ENCODE results near the gene PDGFRA.

Gene PDGFRA

GRCh38 chr4:54228961-54229501, at the start of gene PDGFRA:
Gene PDGFRA, plus strand, starts transcription at chr4:54229293. Its CDS starts 29,476 bp downstream, at chr4:54258769.
- TF ChIP-seq CTCF (IDR thresholded peaks at IDR 0.05): no peak
- Histone ChIP-seq H3K4me1 (no peaks in the 10 kb centered on the region), H3K4me3 (ENCODE audit: low read depth, low read length) (no peak within 1 kb of the TSS), H3K27ac (peak within 1 kb of the TSS; percentile 49), H3K4me2 (ENCODE audit: low read length) (peak within 1 kb of the TSS; percentile 42), H3K9ac (no peak within 1 kb of the TSS), H2AFZ (no peak within 1 kb of the TSS), H3K79me2 (no peaks in the 10 kb centered on the region), H3K36me3 (ENCODE audit: control insufficient read depth, insufficient read depth, low read length) (no peaks in the 10 kb centered on the region), H3K9me3 (ENCODE audit: control insufficient read depth, low read length) (no peaks in the 10 kb centered on the region), H3K27me3 (ENCODE audit: control insufficient read depth, insufficient read depth, low read length) (peaks cover 14% of the 10 kb centered on the region)

- Histone ChIP-seq H3K27ac (no peak overlapping the region), H3K4me2 (ENCODE audit: low read length) (no peak overlapping the region), H3K79me2 (no peaks in the 10 kb centered on the region), H3K27me3 (ENCODE audit: control insufficient read depth, insufficient read depth, low read length) (no peaks in the 10 kb centered on the region), H3K4me3 (ENCODE audit: low read depth, low read length) (no peak overlapping the region), H3K4me1 (no peaks in the 10 kb centered on the region), H2AFZ (no peak overlapping the region), H3K36me3 (ENCODE audit: control insufficient read depth, insufficient read depth, low read length) (no peaks in the 10 kb centered on the region), H3K9me3 (ENCODE audit: control insufficient read depth, low read length) (no peaks in the 10 kb centered on the region), H3K9ac (no peak overlapping the region)
- TF ChIP-seq CTCF (IDR thresholded peaks at IDR 0.05): no peak
Measured at GRCh38 chr4:54184581-54184980, 44.5 kb upstream of the PDGFRA start.

- no peak for TF ChIP-seq CTCF (IDR thresholded peaks at IDR 0.05)
- no peaks in the 10 kb centered on the region for H3K27me3 ChIP-seq (ENCODE audit: control insufficient read depth, insufficient read depth, low read length)
- no peaks in the 10 kb centered on the region for H3K36me3 ChIP-seq (ENCODE audit: control insufficient read depth, insufficient read depth, low read length)
Measured at GRCh38 chr4:54185044-54185780, 43.9 kb upstream of the PDGFRA start.

GRCh38 chr4:54185866-54186265, 43.2 kb upstream of the PDGFRA start:
- Histone ChIP-seq H2AFZ (no peak overlapping the region), H3K36me3 (ENCODE audit: control insufficient read depth, insufficient read depth, low read length) (no peaks in the 10 kb centered on the region), H3K4me3 (ENCODE audit: low read depth, low read length) (no peak overlapping the region), H3K9ac (no peak overlapping the region), H3K79me2 (no peaks in the 10 kb centered on the region), H3K9me3 (ENCODE audit: control insufficient read depth, low read length) (no peaks in the 10 kb centered on the region), H3K4me2 (ENCODE audit: low read length) (no peak overlapping the region), H3K4me1 (no peaks in the 10 kb centered on the region), H3K27me3 (ENCODE audit: control insufficient read depth, insufficient read depth, low read length) (no peaks in the 10 kb centered on the region), H3K27ac (no peak overlapping the region)
- TF ChIP-seq CTCF (IDR thresholded peaks at IDR 0.05): no peak

More at GRCh38 chr4:54185044-54185780, 43.9 kb upstream of the PDGFRA start:
- Histone ChIP-seq H3K79me2 (no peaks in the 10 kb centered on the region), H3K9me3 (ENCODE audit: control insufficient read depth, low read length) (no peaks in the 10 kb centered on the region), H3K4me2 (ENCODE audit: low read length) (no peak overlapping the region), H3K4me1 (no peaks in the 10 kb centered on the region), H3K27ac (no peak overlapping the region), H3K9ac (no peak overlapping the region), H3K4me3 (ENCODE audit: low read depth, low read length) (no peak overlapping the region), H2AFZ (no peak overlapping the region)

- TF ChIP-seq CTCF (IDR thresholded peaks at IDR 0.05): no peak
- Histone ChIP-seq H3K4me3 (ENCODE audit: low read depth, low read length) (no peak overlapping the region), H3K9ac (no peak overlapping the region), H3K4me2 (ENCODE audit: low read length) (no peak overlapping the region), H3K9me3 (ENCODE audit: control insufficient read depth, low read length) (no peaks in the 10 kb centered on the region), H3K4me1 (no peaks in the 10 kb centered on the region), H3K79me2 (no peaks in the 10 kb centered on the region), H3K27me3 (ENCODE audit: control insufficient read depth, insufficient read depth, low read length) (no peaks in the 10 kb centered on the region), H2AFZ (no peak overlapping the region), H3K36me3 (ENCODE audit: control insufficient read depth, insufficient read depth, low read length) (no peaks in the 10 kb centered on the region), H3K27ac (no peak overlapping the region)
Measured at GRCh38 chr4:54186371-54186770, 42.7 kb upstream of the PDGFRA start.

Data from parathyroid adenoma (tissue), 2 donors.